AG04450 (cell line): ENCODE data around the gene SPTBN2. TPM values are rescaled to one million over a fixed set of nuclear protein-coding genes. Genes with fewer than 3 reads are reported as not detected.
A peak's percentile ranks its signal among the peaks of the same experiment; 100 is the strongest.

Experiments
- CTCF ChIA-PET: fragments of 300-600, 350-600 bp; formaldehyde crosslinking; extraction: SDS; loops from one replicate; lab custom pipeline; 2022; ENCODE audit warnings: antibody characterized with exemption, inconsistent platforms; lab: Charles Lee
- POLR2A ChIA-PET: fragments of 350-600 bp; formaldehyde crosslinking; extraction: SDS; loops from one replicate; lab custom pipeline; 2021; ENCODE audit warnings: antibody characterized with exemption, inconsistent platforms; lab: Yijun Ruan, JAX
- DNase-seq: peaks from one replicate; pipeline ENCODE4 v3.0.0-alpha.2; 2011; ENCODE audit warnings: low read depth, low spot score
- H3K27ac ChIP-seq: one replicate; pipeline ENCODE4 v1.5.1; 2012; ENCODE audit warnings: low read depth, low read length, control low read depth
- H3K27me3 ChIP-seq: one replicate; pipeline ENCODE4 v1.6.0; 2012; ENCODE audit warnings: low read length; ENCODE audit not compliant: control insufficient read depth, insufficient read depth
- H3K4me3 ChIP-seq: 2 replicates; pipeline ENCODE4 v1.5.1; 2011; ENCODE audit warnings: mild to moderate bottlenecking, low read depth, low read length, control low read depth
- H3K9me3 ChIP-seq: 2 replicates; pipeline ENCODE4 v1.5.1; 2012; ENCODE audit warnings: low read length; ENCODE audit not compliant: control insufficient read depth, insufficient read depth
- CTCF ChIP-seq: IDR thresholded peaks from 2 replicates; pipeline ENCODE4 v1.5.1; 2011; ENCODE audit warnings: low read depth, low read length, control low read depth, inconsistent platforms
- polyA plus RNA-seq: library from polyadenylated mRNA; depleted of rRNA; stranded (reverse); fragments of >200 nt; gene quantifications from 2 replicates; pipeline ENCODE4 v1.2.3, GENCODE V29; 2011

Gene SPTBN2
- polyA plus RNA-seq, 1 experiment, result 0.09 TPM

- DNase-seq, result no peak
- Histone ChIP-seq H3K4me3 (no peak overlapping the region), H3K9me3 (no peaks in the 10 kb centered on the region), H3K27me3 (no peaks in the 10 kb centered on the region), H3K27ac (no peak overlapping the region)
- CTCF ChIA-PET, result no interaction called here
- POLR2A ChIA-PET, result no interaction called here
- no peak for TF ChIP-seq CTCF
Measured at GRCh38 chr11:66762088-66762487, 33.1 kb upstream of the SPTBN2 start.

- CTCF ChIA-PET, result no interaction called here
- POLR2A ChIA-PET, result interaction anchor here (0.6 kb wide), 1 partner anchor 211 kb away, joined by 4 read pairs; no protein-coding TSS in a partner anchor
- TF ChIP-seq CTCF, result no peak
- no peak for DNase-seq
- no peaks in the 10 kb centered on the region for H3K27me3 ChIP-seq
- no peak overlapping the region for H3K4me3 ChIP-seq
- H3K9me3 ChIP-seq, result no peaks in the 10 kb centered on the region
- H3K27ac ChIP-seq, result no peak overlapping the region
Measured at GRCh38 chr11:66752148-66752547, 23.1 kb upstream of the SPTBN2 start.

GRCh38 chr11:66749091-66749490 is 20.1 kb upstream of the SPTBN2 start:
- H3K4me3 ChIP-seq, result no peak overlapping the region
- H3K27ac ChIP-seq, result no peak overlapping the region
- TF ChIP-seq CTCF, result no peak
- ChIA-PET POLR2A (no interaction called here), CTCF (interaction anchor here (0.7 kb wide), 1 partner anchor 67 kb away, joined by 10 read pairs; no protein-coding TSS in a partner anchor)
- H3K9me3 ChIP-seq, result peaks cover 3% of the 10 kb centered on the region; the same call in 1 of the 2 replicates
- no peaks in the 10 kb centered on the region for H3K27me3 ChIP-seq
- DNase-seq, result no peak

- H3K27ac ChIP-seq, result no peak overlapping the region
- ChIA-PET CTCF (no interaction called here), POLR2A (no interaction called here)
- no peaks in the 10 kb centered on the region for H3K27me3 ChIP-seq
- H3K9me3 ChIP-seq, result peaks cover 3% of the 10 kb centered on the region; the same call in 1 of the 2 replicates
- no peak for TF ChIP-seq CTCF
- no peak overlapping the region for H3K4me3 ChIP-seq
- no peak for DNase-seq
Measured at GRCh38 chr11:66747480-66747879, 18.5 kb upstream of the SPTBN2 start.

GRCh38 chr11:66745356-66746235 is 16.6 kb upstream of the SPTBN2 start:
- POLR2A ChIA-PET, result no interaction called here
- CTCF ChIA-PET, result no interaction called here
- no peak for TF ChIP-seq CTCF

More at GRCh38 chr11:66745356-66746235, 16.6 kb upstream of the SPTBN2 start:
- Histone ChIP-seq H3K4me3 (peak overlapping the region; percentile 86), H3K27me3 (no peaks in the 10 kb centered on the region), H3K9me3 (peaks cover 3% of the 10 kb centered on the region; the same call in 1 of the 2 replicates), H3K27ac (no peak overlapping the region)
- no peak for DNase-seq
